Activated CD8-positive, alpha-beta memory T cell treated with anti-CD3 and anti-CD28 coated beads for 48 hours (primary cell): Measurements from ENCODE around the gene DIPK1A.
A peak's percentile ranks its signal among the peaks of the same experiment; 100 is the strongest.

Source experiments
- DNase-seq, 3 experiments: peaks; one replicate each; pipeline ENCODE4 v3.0.0-alpha.2; 2020; ENCODE audit warnings: low read depth in 2 of 3, low spot score in 2 of 3

The DIPK1A gene

GRCh38 chr1:92961131-92961895, at the start of gene DIPK1A:
Gene DIPK1A (minus strand): TSS chr1:92961462. CDS start chr1:92961429, 33 bp downstream.
- DNase-seq = peak; percentile 48 to 67 (median 50)

DNA sequence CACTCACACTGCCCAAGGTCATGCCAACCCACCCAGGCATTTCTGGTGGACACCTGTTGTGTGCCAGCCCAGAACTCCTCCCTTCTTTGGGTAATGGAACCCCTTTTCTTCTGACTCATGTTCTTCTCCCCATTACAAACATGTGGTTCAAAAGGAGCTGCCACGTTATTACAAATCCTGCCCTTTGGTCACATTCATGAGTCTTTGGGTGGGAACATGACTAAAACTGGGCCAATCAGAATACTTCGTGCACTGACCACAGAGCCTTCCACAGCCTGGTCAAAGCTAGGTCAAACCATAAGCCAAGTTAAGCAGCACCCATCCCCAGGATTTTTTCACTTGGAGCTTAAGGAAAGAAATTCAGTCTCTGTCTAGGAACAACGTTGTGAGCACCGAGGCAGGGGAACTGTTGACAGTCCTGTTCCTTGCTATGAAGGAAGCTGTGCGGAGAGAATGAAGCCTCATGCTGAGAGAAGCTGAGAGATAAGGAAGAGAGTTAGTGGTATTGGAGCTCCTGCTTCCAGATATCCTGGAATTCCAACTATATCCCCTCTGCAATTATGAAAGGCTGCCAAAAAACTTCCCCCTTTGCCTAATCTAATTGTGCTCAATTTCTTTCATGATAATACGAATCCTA, 46.8 kb upstream of the DIPK1A start:
- DNase-seq = no peak

DNA sequence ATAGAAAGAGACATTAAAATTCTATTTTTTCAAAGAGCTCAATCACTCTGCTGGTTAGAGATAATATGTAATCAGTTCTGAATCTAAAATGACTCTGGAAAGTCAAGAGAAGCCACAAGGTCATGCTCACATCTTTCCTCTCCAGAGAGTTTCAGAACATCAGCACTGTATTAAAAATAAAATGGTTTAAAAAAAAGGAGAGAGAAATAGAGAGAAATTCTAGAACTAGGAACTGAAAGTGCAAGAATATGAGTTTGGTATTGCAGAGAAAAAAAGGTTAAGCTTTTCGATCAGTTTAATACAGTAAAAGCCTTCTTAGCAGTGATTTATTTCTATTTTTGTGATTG, 44.0 kb upstream of the DIPK1A start:
- DNase-seq = no peak

- DNase-seq = no peak
Measured at GRCh38 chr1:93004566-93005251, 43.4 kb upstream of the DIPK1A start.

DNA sequence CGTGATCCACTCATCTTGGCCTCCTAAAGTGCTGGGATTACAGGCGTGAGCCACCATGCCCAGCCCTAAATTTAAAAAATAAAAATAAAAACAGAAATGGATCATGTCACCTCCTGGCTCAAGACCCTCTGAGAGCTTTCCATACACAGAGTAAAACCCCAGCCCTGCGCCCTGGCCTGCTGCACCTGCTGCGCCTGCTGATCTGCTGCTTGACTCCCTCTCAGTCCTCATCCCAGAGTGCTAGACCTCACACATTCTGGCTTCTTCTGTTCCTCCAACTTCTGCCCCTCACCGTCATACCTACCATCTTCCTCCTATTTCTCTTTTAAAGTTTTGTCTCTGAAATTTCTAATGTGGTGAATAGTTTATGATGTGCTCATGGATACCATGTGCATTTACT, 42.7 kb upstream of the DIPK1A start:
- DNase-seq = no peak

GRCh38 chr1:93002781-93003180, 41.5 kb upstream of the DIPK1A start:
- DNase-seq = no peak

DNA sequence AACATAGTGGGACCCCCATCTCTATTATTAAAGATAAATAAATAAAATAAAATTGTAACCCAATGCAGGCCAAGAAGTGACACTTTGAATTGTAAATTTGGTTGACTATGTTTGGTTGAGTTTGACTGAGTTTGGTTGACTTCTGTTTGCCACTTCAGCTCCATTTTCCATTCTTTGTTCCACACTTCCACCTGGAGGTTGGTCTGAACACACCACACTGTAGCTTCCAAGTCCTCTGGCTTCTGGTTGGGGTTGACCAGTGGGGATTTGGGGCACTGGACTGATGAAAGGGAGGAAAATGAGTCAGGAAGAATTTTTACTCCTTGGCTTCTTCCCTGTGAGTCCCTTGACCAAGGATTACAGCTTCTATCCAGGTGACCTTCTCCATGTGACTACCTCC, 40.6 kb upstream of the DIPK1A start:
- DNase-seq = no peak

GRCh38 chr1:93000751-93001175, 39.5 kb upstream of the DIPK1A start:
- DNase-seq = no peak

- no peak for DNase-seq
Measured at GRCh38 chr1:93000291-93000690, 39.0 kb upstream of the DIPK1A start.

- DNase-seq = no peak
Measured at GRCh38 chr1:92998821-92999220, 37.6 kb upstream of the DIPK1A start.

- DNase-seq = no peak
Measured at GRCh38 chr1:92995441-92996430, 34.5 kb upstream of the DIPK1A start.

DNA sequence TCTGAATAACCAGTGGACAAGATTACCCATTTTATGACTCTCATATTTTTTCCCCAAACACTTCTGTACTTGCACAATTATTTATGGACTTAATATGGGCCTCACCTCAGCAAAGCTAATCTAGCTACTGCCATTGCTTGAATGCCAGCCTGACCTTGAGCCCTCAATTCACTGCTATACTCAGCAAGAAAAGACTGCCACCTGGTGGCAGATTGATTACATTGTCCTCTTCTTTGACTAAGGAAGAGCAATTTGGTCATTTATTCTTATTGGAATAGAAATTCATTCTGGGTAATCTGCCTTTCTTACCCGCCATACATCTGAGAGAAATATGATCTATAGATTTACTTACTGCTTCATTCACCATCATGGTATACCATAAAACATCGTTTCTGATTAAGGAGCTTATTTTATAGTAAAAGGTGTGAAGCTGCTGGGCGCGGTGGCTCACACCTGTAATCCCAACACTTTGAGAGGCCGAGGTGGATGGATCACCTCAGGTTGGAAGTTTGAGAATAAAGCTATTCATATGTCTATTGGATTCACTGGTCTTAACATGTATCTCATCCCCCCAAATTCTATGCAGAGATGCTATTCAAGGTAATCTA, 32.9 kb upstream of the DIPK1A start:
- no peak for DNase-seq

DNA sequence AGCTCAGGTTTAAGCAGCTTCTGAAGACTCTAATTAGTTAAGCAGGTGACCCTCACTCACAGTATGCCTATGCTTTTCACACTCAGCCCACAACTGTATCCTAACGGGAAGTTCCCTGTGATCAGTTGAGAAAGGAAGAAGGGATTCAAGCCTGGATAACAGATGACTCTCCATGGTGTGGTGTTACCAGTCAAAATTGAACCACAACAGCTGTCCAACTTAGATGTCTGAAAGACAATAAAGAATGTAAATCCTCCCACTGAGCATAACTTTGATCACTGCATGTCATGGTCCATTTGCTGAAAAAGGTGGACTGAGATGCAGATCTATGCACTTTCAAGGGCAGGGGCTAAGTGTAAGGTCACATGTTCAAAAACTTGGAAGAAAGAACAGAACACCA, 32.3 kb upstream of the DIPK1A start:
- no peak for DNase-seq

- no peak for DNase-seq
Measured at GRCh38 chr1:92992877-92993276, 31.6 kb upstream of the DIPK1A start.

DNA sequence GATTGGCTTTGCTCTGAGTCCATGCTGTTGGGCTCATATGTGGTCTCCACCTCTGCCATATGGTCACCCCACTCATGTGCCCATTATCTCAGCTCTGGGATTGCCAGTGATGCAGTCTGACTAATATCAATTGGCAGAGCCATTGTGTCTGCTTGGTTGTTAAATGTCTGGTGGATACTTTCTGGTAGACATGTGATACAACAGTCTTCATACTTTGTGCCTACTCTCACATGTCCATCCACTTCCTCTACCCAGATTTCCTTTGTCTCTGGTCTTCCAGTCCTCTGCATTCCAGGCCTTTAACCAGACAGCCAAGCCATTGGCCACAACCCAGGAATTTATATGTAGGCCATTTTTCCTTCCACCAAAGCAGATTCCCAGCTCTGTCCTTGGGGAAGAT, 30.8 kb upstream of the DIPK1A start:
- DNase-seq = no peak

DNA sequence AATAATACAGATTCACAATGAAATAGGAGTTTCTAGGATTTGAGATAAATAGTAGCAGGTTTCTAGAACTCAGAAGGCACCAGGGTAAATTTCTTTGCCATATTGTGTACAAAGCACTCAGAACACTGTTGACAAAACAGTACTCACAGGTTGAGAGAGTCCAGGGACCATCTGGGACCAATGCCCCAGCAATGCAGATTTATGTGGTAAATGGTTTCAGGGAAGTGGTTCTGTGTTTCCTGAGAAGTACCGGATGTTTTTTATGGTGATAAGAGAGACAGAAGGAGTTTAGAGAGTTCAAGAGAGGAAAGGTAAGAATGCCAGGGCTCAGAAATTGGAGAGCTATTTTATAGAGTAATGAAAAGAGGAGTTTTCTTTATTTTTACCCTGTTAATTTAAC, 29.6 kb upstream of the DIPK1A start:
- DNase-seq = no peak

DNA sequence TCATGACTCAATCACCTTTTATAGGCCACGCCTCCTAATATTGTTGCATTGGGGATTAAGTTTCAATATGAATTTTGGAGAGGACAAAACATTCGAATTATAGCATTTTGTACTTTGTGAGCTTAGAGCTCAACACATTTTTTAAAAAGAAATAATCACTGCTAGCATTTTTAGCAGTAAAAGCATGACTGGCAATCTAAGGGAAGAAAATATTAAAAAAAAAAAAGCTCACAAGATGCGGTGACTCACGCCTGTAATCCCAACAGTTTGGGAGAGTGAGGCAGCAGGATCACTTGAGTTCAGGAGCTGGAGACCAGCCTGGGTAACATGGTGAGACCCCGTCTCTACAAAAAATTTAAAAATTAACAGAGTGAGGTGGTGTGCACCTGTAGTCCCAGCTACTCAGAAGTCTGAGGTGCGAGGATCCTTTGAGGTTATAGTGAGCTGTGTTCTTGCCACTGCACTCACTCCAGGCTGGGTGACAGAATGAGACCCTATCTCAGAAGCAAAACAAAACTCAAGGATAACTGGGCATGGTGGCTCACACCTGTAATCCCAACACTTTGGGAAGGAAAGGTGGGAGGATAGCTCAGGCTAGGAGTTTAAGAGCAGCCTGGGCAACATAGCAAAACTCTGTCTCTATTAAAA, 28.8 kb upstream of the DIPK1A start:
- DNase-seq = no peak

GRCh38 chr1:92989253-92989652, 28.0 kb upstream of the DIPK1A start:
- DNase-seq = no peak

GRCh38 chr1:92987462-92987861, 26.2 kb upstream of the DIPK1A start:
- no peak for DNase-seq

GRCh38 chr1:92985101-92985500, 23.8 kb upstream of the DIPK1A start:
- DNase-seq = no peak
